GM18526 (cell line): Measurements from ENCODE around the gene TRIM3.

ENCODE experiments used
- POLR2A ChIP-seq: IDR thresholded peaks from 3 replicates; pipeline ENCODE4 v1.6.1; 2011; ENCODE audit not compliant: insufficient read length; ENCODE audit errors: extremely low read depth

TRIM3 gene

DNA sequence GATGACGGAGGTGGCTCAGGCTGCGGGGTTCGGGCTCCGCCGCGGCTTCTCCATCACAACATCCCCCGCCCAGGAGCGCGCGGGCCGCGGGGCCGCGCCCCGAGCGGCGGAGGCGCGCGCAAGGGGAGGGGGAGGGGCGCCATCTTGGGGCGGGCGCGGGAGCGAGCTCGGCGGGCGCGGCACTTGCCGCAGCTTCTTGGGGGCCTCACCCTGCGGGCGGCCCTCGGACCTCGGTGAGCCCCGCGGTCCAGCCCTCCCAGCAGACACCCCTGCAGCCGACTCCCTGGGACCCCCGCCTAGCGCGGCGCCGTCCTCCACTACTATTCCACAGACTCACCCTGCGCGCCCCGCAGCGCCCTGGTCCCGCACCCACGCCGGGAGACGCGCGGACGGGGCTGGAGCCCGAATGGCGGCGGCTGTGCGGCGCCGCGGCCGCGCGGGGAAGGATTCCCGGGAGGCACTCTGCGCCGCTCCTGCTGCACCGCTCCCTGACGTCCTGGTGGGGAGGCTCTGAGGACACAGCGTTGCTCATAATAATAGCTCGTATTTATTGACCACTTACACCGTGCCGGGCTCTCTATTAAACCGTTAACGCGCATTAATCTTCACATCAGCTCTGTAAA, 54.6 kb downstream of the TRIM3 start, which contains the start of gene APBB1:
Gene APBB1 (minus strand): TSS at position 86 of the 623 bp plus-strand sequence. CDS start 7,747 bp downstream, outside the sequence.
- no peak for TF ChIP-seq POLR2A

DNA sequence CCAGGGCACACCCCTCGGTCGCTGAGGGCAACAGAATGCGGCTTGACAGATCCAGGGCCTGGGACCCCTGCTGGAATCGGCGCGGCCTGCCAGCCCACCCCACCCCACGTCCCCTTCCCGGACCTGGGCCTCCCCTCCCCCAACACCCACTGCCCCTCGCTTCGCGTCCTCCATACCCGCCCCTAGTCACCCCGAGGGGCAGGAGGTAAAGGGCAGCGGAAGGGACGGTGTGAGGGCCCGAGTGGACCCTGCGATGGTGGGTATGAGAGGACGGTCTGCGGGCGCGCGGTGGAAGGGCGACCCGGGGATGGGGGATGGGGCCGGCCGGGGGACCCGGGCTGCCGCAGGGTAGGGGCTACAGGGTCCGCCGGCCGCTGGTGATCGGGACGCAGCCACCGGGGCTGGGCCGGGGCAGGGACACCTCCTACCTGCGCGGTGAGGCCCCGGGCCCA, 55.2 kb downstream of the TRIM3 start:
- no peak for TF ChIP-seq POLR2A

DNA sequence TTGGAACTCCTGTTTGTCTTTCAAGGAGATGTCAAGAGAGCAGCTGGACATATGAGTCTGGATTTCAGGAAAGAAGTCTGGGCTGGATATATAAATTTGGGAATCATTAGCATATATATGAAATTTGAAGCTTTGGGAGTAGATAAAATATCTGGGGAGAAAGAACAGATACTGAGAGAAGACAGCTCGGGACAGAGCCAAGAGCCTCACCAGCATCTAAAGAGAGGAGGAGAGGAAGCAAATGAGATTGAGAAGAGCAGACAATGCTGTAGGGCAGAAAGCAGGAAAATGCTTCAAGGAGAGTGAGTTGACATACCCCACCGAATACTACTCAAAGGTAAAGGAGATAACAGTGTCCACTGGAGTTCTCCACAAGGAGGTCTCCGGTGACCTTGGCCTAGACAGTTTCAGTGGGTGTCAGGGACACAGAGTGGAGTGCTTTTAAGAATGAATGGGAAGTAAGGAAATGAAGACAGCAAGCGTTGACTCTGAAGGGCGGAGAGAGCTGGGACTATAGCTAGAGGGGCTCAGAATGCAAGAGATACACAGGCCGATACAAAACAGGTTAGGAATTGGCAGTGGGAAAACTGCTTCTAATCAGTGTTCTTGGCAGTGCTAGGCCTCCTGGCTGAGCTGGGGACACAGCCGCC, 55.7 kb downstream of the TRIM3 start:
- TF ChIP-seq POLR2A = no peak

GRCh38 chr11:6415797-6416196, 57.9 kb downstream of the TRIM3 start:
- no peak for TF ChIP-seq POLR2A

GRCh38 chr11:6414874-6415328, 58.8 kb downstream of the TRIM3 start:
- TF ChIP-seq POLR2A = no peak

DNA sequence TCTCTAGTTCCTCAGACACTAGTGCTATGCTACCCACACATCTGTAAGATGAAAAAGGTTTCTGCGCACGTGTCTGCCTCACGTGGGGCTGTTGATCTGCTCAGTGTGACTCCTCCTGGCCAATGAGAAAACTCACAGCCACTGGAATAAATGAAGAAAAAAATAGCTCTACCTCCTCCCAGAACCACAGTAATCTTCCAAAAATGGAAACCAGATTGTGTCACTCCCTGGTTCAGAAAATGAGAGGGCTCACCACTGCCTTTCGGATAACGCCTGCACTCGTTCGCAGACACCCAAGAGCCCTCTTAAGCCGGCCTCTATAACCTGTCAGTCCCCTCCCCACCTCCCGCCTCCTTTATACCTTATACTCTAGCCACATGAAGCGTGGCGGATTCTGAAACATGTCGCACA, 59.9 kb downstream of the TRIM3 start:
- TF ChIP-seq POLR2A = no peak

GRCh38 chr11:6411594-6412031, 62.1 kb downstream of the TRIM3 start:
- TF ChIP-seq POLR2A = no peak

- no peak for TF ChIP-seq POLR2A
These were observed 62.9 kb downstream of the TRIM3 start for GRCh38 chr11:6410695-6411430.

GRCh38 chr11:6406370-6406769, 67.4 kb downstream of the TRIM3 start:
- no peak for TF ChIP-seq POLR2A

GRCh38 chr11:6405846-6406245, 67.9 kb downstream of the TRIM3 start:
- TF ChIP-seq POLR2A = no peak

DNA sequence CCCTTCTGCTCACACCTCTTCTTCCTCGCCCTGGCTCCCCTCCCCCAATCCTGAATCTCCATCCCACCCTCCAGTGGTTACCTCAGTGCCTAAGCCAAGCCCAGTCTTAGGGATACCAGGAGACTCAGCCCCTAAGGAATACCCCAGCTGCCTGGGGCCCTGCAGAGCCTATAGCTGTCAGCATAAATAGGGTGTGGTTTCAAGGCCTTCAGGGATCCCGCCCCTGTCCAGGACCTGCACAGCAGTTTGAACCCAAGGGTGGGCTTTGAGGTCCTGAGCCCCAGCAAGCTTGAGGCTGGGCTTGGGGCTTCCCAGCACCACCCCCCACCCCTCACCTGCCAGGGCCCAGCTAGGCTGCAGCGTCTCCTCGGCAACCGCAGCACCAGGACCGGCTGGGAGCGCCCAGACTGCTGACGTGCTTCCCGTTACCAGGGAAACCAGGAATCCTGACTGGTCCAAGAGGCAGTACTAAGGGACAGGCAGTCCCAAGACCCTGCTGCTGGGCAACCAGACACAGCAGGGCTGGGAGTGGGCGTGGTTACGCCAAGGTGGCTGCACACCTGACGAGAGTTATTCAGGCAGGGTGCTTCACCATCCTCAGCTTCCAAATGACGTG, 68.6 kb downstream of the TRIM3 start:
- no peak for TF ChIP-seq POLR2A

- no peak for TF ChIP-seq POLR2A
These were observed 69.2 kb downstream of the TRIM3 start for GRCh38 chr11:6404342-6405051.

DNA sequence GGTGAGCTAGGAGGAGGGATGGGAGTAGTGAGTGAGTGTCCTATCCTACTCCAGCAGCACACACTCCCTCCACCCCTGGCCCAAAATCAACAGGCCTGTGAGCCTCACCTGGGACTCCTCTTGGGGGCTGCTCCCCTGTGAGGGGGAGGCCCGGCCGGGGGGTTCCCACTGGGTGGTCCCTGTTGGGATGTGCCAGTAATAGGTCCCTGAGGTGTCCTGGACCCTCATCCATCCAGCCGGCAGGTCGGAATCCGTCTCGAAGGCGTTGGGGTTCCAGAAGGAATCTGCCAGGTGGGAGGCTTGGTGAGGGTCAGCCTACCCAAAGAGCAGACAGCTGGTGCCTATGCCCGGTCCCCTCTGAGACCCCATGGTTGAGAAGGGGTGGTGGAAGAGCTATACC, 70.2 kb downstream of the TRIM3 start:
- no peak for TF ChIP-seq POLR2A

- no peak for TF ChIP-seq POLR2A
These were observed 71.2 kb downstream of the TRIM3 start for GRCh38 chr11:6402561-6402981.

DNA sequence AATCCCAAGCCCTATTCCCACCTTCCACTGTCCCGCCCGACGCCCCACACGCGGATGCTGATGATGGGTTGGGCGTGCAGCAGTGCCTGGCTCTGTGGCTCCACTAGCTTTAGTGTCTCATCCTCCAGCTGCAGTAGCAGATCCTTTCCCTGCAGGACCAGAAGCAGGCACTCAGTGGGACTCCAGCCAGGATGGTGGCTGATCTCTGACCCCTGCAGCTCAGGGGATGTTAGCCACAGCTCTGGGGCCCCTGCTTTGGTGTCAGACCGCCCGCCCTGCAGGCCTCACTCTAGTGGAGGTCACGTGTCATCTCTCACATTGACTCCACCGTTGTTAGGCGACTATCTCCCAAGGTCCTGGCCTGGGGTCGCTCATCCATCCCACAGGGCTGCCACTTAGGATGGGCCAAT, 71.7 kb downstream of the TRIM3 start:
- TF ChIP-seq POLR2A = no peak
